ENCODE data around the gene GPR132. TPM values are rescaled to one million over a fixed set of nuclear protein-coding genes. Genes with fewer than 3 reads are reported as not detected.
A peak's percentile ranks its signal among the peaks of the same experiment; 100 is the strongest.

Gene GPR132
- total and polyA plus RNA-seq, 2 of the 13 experiments (the other 11 are each of a cell fraction or from before 2014, with no cell fraction given): not detected

DNA sequence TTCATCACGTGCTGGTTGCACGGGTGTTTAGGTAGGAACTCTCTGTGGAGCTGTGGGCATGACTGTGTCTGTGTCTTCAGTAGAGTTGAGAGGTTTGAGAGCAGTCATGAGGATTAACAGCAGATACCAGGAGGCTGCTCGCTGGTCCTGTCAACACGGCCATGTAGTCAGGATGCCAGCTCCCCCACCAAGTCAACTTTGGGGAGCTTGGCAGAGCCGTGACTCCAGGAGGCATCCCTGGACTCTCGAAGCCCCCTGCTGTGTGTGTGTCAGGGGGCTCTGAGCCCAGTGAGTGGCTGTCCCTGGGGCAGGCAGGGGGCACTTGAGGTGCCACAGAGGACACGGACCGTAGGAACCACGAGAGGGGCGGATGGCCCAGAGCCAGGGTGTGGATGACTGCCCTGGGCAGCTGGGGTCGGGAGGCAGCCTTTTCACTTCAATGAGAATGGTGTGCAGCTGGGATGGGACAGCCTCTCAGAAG is 7.2 kb upstream of the GPR132 start (continued):
- TF ChIP-seq, protein P1, sequence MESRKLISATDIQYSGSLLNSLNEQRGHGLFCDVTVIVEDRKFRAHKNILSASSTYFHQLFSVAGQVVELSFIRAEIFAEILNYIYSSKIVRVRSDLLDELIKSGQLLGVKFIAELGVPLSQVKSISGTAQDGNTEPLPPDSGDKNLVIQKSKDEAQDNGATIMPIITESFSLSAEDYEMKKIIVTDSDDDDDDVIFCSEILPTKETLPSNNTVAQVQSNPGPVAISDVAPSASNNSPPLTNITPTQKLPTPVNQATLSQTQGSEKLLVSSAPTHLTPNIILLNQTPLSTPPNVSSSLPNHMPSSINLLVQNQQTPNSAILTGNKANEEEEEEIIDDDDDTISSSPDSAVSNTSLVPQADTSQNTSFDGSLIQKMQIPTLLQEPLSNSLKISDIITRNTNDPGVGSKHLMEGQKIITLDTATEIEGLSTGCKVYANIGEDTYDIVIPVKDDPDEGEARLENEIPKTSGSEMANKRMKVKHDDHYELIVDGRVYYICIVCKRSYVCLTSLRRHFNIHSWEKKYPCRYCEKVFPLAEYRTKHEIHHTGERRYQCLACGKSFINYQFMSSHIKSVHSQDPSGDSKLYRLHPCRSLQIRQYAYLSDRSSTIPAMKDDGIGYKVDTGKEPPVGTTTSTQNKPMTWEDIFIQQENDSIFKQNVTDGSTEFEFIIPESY (CRISPR knock-in tag; IDR thresholded peaks at IDR 0.05): no peak
- TF ChIP-seq AKAP8 (CRISPR knock-in tag; IDR thresholded peaks at IDR 0.05): no peak
- TF ChIP-seq ZSCAN29 (CRISPR knock-in tag; conservative IDR thresholded peaks at IDR 0.05): no peak
- TF ChIP-seq ASH2L (IDR thresholded peaks at IDR 0.05; ENCODE audit: insufficient read length, low read depth, low read length): no peak

DNA sequence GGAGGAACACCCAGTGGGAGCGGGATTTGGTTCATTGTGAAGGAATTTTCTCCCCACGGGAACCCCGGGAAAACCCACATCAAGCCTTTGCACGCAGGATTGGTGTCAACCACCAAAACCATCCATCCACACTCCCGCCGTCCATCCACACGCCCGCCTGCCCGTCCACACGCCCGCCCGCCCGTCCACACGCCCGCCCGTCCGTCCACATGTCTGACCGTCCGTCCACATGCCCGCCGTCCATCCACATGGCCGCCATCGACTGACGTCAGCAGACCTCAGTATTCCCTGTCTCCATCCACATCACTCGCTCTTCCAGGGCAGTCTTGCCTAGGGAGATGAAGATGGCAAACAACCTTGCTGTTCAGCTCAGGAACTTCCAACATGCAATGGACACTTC is 6.7 kb upstream of the GPR132 start:
- Histone ChIP-seq H3K27ac (ENCODE audit: extremely low read length, insufficient read depth, low read length) (no peak overlapping the region), H3K36me3 (replicated peaks in 1 of 2; ENCODE audit: control insufficient read depth in 1 of 2, insufficient read depth in 2 of 2, low read length in 2 of 2) (no peaks in the 10 kb centered on the region), H3K4me1 (ENCODE audit: insufficient read depth, low read length) (no peaks in the 10 kb centered on the region), H2AFZ (ENCODE audit: low read length) (no peak overlapping the region), H3K9me3 (ENCODE audit: low read length) (no peaks in the 10 kb centered on the region), H3K27me3 (ENCODE audit: control insufficient read depth in 1 of 2, insufficient read depth in 2 of 2, low read length in 2 of 2) (peaks cover 12 to 81% of the 10 kb centered on the region in 2 experiments; a peak in 4 of 5 replicates), H3K4me2 (ENCODE audit: low read depth, low read length) (no peak overlapping the region), H3K9ac (ENCODE audit: insufficient read depth, low read depth, low read length) (no peak overlapping the region), H3K79me2 (ENCODE audit: insufficient read depth, low read length) (no peaks in the 10 kb centered on the region), H4K20me1 (ENCODE audit: insufficient read depth, low read length) (no peaks in the 10 kb centered on the region), H3K4me3 (replicated peaks in 1 of 3; ENCODE audit: insufficient read depth in 1 of 3, low read depth in 2 of 3, low read length in 3 of 3) (no peak overlapping the region)
- in situ Hi-C loops (cut with HindIII; ENCODE audit: extremely low pct_ligation_motif_present, low pct_unique_long_range_greater_than_20kb): no loop called here
- ChIA-PET CTCF (ENCODE audit: low intra/inter-chr PET ratio, low total read pairs) (no interaction called here), POLR2A (no interaction called here)
- no peak for DNase-seq (ENCODE audit: low spot score)
- intact Hi-C loops (cut with micrococcal nuclease; ENCODE audit: unreplicated experiment): no loop called here
- no peak for TF ChIP-seq NFE2L1 (CRISPR knock-in tag; IDR thresholded peaks at IDR 0.05; ENCODE audit: borderline replicate concordance)
- TF ChIP-seq, protein P2, sequence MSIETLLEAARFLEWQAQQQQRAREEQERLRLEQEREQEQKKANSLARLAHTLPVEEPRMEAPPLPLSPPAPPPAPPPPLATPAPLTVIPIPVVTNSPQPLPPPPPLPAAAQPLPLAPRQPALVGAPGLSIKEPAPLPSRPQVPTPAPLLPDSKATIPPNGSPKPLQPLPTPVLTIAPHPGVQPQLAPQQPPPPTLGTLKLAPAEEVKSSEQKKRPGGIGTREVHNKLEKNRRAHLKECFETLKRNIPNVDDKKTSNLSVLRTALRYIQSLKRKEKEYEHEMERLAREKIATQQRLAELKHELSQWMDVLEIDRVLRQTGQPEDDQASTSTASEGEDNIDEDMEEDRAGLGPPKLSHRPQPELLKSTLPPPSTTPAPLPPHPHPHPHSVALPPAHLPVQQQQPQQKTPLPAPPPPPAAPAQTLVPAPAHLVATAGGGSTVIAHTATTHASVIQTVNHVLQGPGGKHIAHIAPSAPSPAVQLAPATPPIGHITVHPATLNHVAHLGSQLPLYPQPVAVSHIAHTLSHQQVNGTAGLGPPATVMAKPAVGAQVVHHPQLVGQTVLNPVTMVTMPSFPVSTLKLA (IDR thresholded peaks at IDR 0.05): peak; percentile 45
- BruUV-seq (replicated peaks): no TSS peak
- ATAC-seq: no peak
- WGBS (ENCODE audit: low lambda C conversion rate): 44% methylated on average over 19 of the region's 25 CpGs
- no peak for FAIRE-seq

Measured in HepG2 (cell line).